GM12892 (cell line): ENCODE results near the gene PIGP.

Experiments
- DNase-seq: peaks from one replicate; pipeline ENCODE4 v3.0.0; 2011; ENCODE audit not compliant: insufficient read length
- FAIRE-seq: peaks from 2 replicates; lab custom pipeline; 2011; peaks lifted over from hg19 to GRCh38; lab: Jason Lieb, UNC
- POLR2A ChIP-seq: IDR thresholded peaks from 2 replicates; pipeline ENCODE4 v1.6.1; 2011; ENCODE audit warnings: low read depth, low read length, control low read depth
- POLR2AphosphoS5 ChIP-seq: IDR thresholded peaks from 2 replicates; pipeline ENCODE4 v1.6.1; 2011; ENCODE audit warnings: low read depth, low read length, control low read depth
- TAF1 ChIP-seq: IDR thresholded peaks from 2 replicates; pipeline ENCODE4 v1.6.1; 2011; ENCODE audit warnings: low read depth, mild to moderate bottlenecking, control low read depth, low read length, borderline replicate concordance

Gene PIGP

GRCh38 chr21:37095821-37096220, 22.9 kb upstream of the PIGP start:
- FAIRE-seq (no peak), DNase-seq (no peak)
- no peak for TF ChIP-seq TAF1
- TF ChIP-seq POLR2A: no peak
- no peak for TF ChIP-seq POLR2AphosphoS5

- no peak for FAIRE-seq
- TF ChIP-seq TAF1 (no peak), POLR2AphosphoS5 (no peak), POLR2A (no peak)
- DNase-seq: no peak
These were observed 21.1 kb upstream of the PIGP start for GRCh38 chr21:37093977-37094376.

- no peak for FAIRE-seq
- no peak for DNase-seq
- TF ChIP-seq POLR2AphosphoS5: no peak
- no peak for TF ChIP-seq TAF1
- TF ChIP-seq POLR2A: no peak
These were observed 15.4 kb upstream of the PIGP start for GRCh38 chr21:37088186-37088735.

- DNase-seq (no peak), FAIRE-seq (no peak)
- no peak for TF ChIP-seq TAF1
- TF ChIP-seq POLR2AphosphoS5: no peak
- no peak for TF ChIP-seq POLR2A
These were observed 14.3 kb upstream of the PIGP start for GRCh38 chr21:37087188-37087587.

GRCh38 chr21:37085726-37086125, 12.9 kb upstream of the PIGP start:
- FAIRE-seq: no peak
- DNase-seq: no peak
- TF ChIP-seq POLR2AphosphoS5 (no peak), POLR2A (no peak), TAF1 (no peak)

- FAIRE-seq: no peak
- TF ChIP-seq TAF1: no peak
- TF ChIP-seq POLR2AphosphoS5: no peak
- TF ChIP-seq POLR2A: no peak
- no peak for DNase-seq
These were observed 10.1 kb upstream of the PIGP start for GRCh38 chr21:37082856-37083528.

GRCh38 chr21:37082375-37082774, 9.5 kb upstream of the PIGP start:
- no peak for DNase-seq
- FAIRE-seq: no peak
- TF ChIP-seq POLR2A (no peak), TAF1 (no peak), POLR2AphosphoS5 (no peak)

GRCh38 chr21:37079211-37079824, 6.4 kb upstream of the PIGP start:
- TF ChIP-seq POLR2AphosphoS5: no peak
- TF ChIP-seq TAF1: no peak
- TF ChIP-seq POLR2A: no peak
- DNase-seq (no peak), FAIRE-seq (no peak)

GRCh38 chr21:37077403-37077802, 4.5 kb upstream of the PIGP start:
- no peak for TF ChIP-seq POLR2A
- TF ChIP-seq TAF1: no peak
- TF ChIP-seq POLR2AphosphoS5: no peak
- FAIRE-seq: no peak
- no peak for DNase-seq

GRCh38 chr21:37076087-37076850, 3.4 kb upstream of the PIGP start:
- TF ChIP-seq TAF1 (no peak), POLR2AphosphoS5 (no peak), POLR2A (no peak)
- DNase-seq (no peak), FAIRE-seq (no peak)

GRCh38 chr21:37075214-37075770, 2.4 kb upstream of the PIGP start:
- TF ChIP-seq POLR2AphosphoS5: no peak
- no peak for FAIRE-seq
- no peak for DNase-seq

- DNase-seq (no peak), FAIRE-seq (no peak)
- TF ChIP-seq TAF1 (no peak), POLR2A (no peak), POLR2AphosphoS5 (no peak)
These were observed 1.7 kb upstream of the PIGP start for GRCh38 chr21:37074546-37074945.

GRCh38 chr21:37074197-37074510, 1.3 kb upstream of the PIGP start:
- no peak for DNase-seq
- TF ChIP-seq TAF1 (no peak), POLR2A (no peak), POLR2AphosphoS5 (no peak)
- FAIRE-seq: no peak
